ENCODE measurements around the gene EEF2K.

Gene EEF2K

DNA sequence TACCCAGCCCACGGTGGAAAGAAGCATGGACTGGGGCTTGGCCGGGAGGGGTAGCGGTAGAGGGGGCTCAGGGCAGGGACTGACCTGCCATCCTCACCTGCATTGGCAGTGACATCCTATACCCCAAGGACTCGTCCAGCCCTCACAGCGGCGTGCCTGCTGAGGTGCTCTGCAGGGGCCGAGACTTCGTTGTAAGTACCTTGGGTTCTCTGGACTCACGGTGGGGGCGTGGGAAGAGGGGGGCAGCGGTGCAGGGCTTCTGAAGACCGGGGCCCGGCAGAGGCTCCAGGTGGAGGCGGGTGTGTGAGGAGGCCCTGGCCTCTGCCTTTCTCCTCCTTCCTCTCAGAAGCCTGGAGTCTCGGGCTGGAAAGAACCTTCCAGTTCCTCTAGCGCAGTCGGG, 116.7 kb downstream of the EEF2K start:
- DNase-seq (ENCODE audit: low read depth): no peak
- TF ChIP-seq, protein P1, sequence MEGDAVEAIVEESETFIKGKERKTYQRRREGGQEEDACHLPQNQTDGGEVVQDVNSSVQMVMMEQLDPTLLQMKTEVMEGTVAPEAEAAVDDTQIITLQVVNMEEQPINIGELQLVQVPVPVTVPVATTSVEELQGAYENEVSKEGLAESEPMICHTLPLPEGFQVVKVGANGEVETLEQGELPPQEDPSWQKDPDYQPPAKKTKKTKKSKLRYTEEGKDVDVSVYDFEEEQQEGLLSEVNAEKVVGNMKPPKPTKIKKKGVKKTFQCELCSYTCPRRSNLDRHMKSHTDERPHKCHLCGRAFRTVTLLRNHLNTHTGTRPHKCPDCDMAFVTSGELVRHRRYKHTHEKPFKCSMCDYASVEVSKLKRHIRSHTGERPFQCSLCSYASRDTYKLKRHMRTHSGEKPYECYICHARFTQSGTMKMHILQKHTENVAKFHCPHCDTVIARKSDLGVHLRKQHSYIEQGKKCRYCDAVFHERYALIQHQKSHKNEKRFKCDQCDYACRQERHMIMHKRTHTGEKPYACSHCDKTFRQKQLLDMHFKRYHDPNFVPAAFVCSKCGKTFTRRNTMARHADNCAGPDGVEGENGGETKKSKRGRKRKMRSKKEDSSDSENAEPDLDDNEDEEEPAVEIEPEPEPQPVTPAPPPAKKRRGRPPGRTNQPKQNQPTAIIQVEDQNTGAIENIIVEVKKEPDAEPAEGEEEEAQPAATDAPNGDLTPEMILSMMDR (conservative IDR thresholded peaks at IDR 0.05; ENCODE audit: low read depth, low read length): no peak
- H3K4me3 ChIP-seq (ENCODE audit: low read length): no peak overlapping the region

GRCh38 chr16:22323173-22323958, 117.3 kb downstream of the EEF2K start:
- no peak for DNase-seq (ENCODE audit: low read depth)
- H3K4me3 ChIP-seq (ENCODE audit: low read length): no peak overlapping the region
- TF ChIP-seq, protein P1 (conservative IDR thresholded peaks at IDR 0.05; ENCODE audit: low read depth, low read length): no peak

GRCh38 chr16:22323959-22324786, 118.1 kb downstream of the EEF2K start:
- DNase-seq (ENCODE audit: low read depth): no peak
- no peak overlapping the region for H3K4me3 ChIP-seq (ENCODE audit: low read length)
- TF ChIP-seq, protein P1 (conservative IDR thresholded peaks at IDR 0.05; ENCODE audit: low read depth, low read length): no peak

DNA sequence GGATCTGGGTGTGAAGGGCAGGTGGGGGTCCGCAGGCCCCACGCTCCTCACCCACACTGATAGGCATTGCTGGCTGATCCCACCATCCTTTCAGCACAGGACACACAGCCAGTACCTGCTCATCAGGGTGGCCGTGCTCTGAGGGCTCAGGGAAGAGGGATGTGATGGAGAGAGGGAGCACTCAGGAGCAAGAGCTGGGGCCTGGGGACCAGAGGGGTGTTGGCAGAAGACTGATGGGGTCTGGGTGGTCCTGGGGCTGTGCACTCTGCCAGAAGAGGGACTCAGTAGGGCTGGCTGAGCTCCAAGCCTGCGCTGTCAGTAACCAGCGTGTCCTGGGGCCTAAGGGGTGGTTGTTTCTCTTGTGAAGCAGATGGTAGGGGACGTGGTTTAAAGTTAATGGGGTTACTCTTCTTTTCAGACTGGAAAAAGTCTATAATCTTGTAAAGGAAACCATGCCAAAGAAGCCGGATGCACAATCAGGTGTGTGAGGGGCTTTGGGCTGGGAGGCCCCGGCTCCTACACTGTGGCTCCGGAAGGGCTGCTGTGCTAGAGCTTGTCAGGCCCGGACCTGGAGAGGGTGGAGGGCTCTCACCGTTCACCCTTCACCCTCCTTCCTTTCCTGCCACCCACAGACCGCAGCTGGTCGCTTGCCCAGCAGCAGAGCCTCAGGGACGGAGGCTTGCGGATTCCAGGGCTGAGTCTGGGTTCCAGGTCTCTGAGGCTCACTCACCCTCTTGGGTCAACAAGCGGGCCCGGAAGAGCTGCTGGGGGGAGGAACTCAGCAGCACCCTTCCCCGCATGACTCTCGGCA, 118.9 kb downstream of the EEF2K start:
- H3K4me3 ChIP-seq (ENCODE audit: low read length): no peak overlapping the region
- DNase-seq (ENCODE audit: low read depth): no peak
- TF ChIP-seq, protein P1 (conservative IDR thresholded peaks at IDR 0.05; ENCODE audit: low read depth, low read length): no peak

- no peak overlapping the region for H3K4me3 ChIP-seq (ENCODE audit: low read length)
- DNase-seq (ENCODE audit: low read depth): no peak
Observed at GRCh38 chr16:22325598-22326368, 119.7 kb downstream of the EEF2K start.

DNA sequence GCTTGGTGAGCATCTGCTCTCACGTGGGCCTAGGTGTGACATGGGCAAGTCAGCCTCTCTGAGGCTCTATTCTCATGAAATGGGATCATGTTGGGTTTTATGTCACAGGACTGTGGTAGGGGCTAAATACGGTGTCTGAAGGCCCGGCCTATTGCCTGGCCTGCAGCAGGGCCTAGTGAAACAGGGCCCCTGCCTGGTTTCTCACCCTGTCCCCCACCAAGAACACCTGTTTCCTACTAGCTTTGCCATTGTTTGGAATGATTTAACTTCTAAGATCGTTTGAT, 120.2 kb downstream of the EEF2K start:
- TF ChIP-seq, protein P1 (conservative IDR thresholded peaks at IDR 0.05; ENCODE audit: low read depth, low read length): no peak
- no peak overlapping the region for H3K4me3 ChIP-seq (ENCODE audit: low read length)
- no peak for DNase-seq (ENCODE audit: low read depth)

More at GRCh38 chr16:22325598-22326368, 119.7 kb downstream of the EEF2K start:
- TF ChIP-seq, protein P1 (conservative IDR thresholded peaks at IDR 0.05; ENCODE audit: low read depth, low read length): no peak
